BJ (cell line): ENCODE results near the gene UNC13D. TPM values are rescaled to one million over a fixed set of nuclear protein-coding genes. Genes with fewer than 3 reads are reported as not detected.

Source experiments
- CTCF ChIA-PET: fragments of 350-600 bp; formaldehyde crosslinking; extraction: SDS; loops from one replicate; lab custom pipeline; 2021; ENCODE audit warnings: antibody characterized with exemption, inconsistent platforms; lab: Yijun Ruan, JAX
- POLR2A ChIA-PET: fragments of 300-600 bp; sonication (Branson Sonifier 250); formaldehyde crosslinking; extraction: SDS; loops from one replicate; lab custom pipeline; 2021; ENCODE audit warnings: antibody characterized with exemption; lab: Charles Lee
- DNase-seq: peaks from one replicate; pipeline ENCODE4 v3.0.0-alpha.2; 2011; ENCODE audit warnings: low read depth
- H3K27me3 ChIP-seq: 2 replicates; pipeline ENCODE4 v1.6.0; 2011; ENCODE audit warnings: low read length; ENCODE audit not compliant: control insufficient read depth, insufficient read depth
- H3K36me3 ChIP-seq: 2 replicates; pipeline ENCODE4 v1.5.1; 2011; ENCODE audit warnings: low read length; ENCODE audit not compliant: control insufficient read depth, insufficient read depth
- H3K4me3 ChIP-seq: 2 replicates; pipeline ENCODE4 v1.5.1; 2011; ENCODE audit warnings: low read depth, mild to moderate bottlenecking, control low read depth, low read length
- CTCF ChIP-seq: IDR thresholded peaks from 2 replicates; pipeline ENCODE4 v1.5.1; 2011; ENCODE audit warnings: low read depth, mild to moderate bottlenecking, control low read depth, inconsistent platforms, low read length, moderate library complexity; ENCODE audit not compliant: insufficient read depth
- polyA plus RNA-seq: library from polyadenylated mRNA; depleted of rRNA; stranded (reverse); fragments of >200 nt; gene quantifications from 2 replicates; pipeline ENCODE4 v1.2.3, GENCODE V29; 2011

The UNC13D gene
- polyA plus RNA-seq, 1 experiment = 0.40 TPM

DNA sequence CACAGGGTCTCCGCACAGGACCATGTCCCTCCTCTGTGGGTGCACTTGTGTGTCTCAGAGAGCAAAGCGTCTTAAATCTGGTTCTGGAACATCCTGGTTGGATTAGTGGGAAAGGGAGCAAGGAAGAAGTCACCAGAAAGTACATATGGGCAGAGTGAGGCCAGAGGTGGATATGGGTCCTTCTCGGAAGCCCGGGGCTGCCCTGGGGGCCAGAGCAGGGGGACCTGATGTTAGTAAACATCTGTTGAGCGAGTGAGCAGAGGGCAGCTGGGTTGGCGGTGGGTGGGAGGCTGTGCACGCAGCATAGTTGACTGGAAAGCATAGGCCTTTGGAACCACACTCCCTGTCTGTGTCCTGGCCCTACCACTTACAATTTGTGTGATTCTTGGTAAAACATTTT, 22.7 kb downstream of the UNC13D start:
- Histone ChIP-seq H3K4me3 (no peak overlapping the region), H3K27me3 (no peaks in the 10 kb centered on the region), H3K36me3 (peaks cover 53% of the 10 kb centered on the region)
- POLR2A ChIA-PET = no interaction called here
- CTCF ChIA-PET = interaction anchor here (0.6 to 2.0 kb wide), 4 partner anchors 9 to 73 kb away, joined by 3 to 12 read pairs (median 4); no protein-coding TSS in a partner anchor
- no peak for TF ChIP-seq CTCF
- no peak for DNase-seq

- DNase-seq = no peak
- Histone ChIP-seq H3K4me3 (no peak overlapping the region), H3K27me3 (no peaks in the 10 kb centered on the region), H3K36me3 (peaks cover 54% of the 10 kb centered on the region)
- CTCF ChIA-PET = interaction anchor here (1.7 to 7.7 kb wide), 4 partner anchors 8 to 74 kb away, joined by 3 to 56 read pairs (median 8); no protein-coding TSS in a partner anchor
- TF ChIP-seq CTCF = no peak
- POLR2A ChIA-PET = no interaction called here
Measured at GRCh38 chr17:75820094-75821080, 23.8 kb downstream of the UNC13D start.

DNA sequence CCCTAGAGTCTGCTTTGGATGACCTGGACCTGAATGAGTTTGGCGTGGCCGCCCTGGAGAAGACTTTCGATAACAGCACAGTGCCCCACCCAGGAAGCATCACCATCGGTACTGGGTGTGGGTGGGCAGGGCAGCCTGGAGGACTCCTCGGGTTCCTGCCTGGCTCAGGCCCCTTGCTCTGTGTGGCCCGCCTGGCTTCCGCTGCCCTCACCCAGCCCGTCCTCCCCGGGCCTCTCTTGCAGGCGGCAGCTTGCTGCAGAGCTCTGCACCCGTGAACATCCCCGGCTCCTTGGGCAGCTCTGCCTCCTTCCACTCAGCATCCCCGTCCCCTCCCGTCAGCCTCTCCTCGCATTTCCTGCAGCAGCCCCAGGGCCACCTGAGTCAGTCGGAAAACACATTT, 24.5 kb downstream of the UNC13D start:
- H3K4me3 ChIP-seq = no peak overlapping the region
- peaks cover 55% of the 10 kb centered on the region for H3K36me3 ChIP-seq
- TF ChIP-seq CTCF = no peak
- ChIA-PET CTCF (interaction anchor here (1.7 to 7.7 kb wide), 2 partner anchors 9 to 10 kb away, joined by 4 to 56 read pairs; no protein-coding TSS in a partner anchor), POLR2A (no interaction called here)
- no peaks in the 10 kb centered on the region for H3K27me3 ChIP-seq
- no peak for DNase-seq

- Histone ChIP-seq H3K4me3 (no peak overlapping the region), H3K27me3 (no peaks in the 10 kb centered on the region), H3K36me3 (peaks cover 54% of the 10 kb centered on the region)
- no peak for DNase-seq
- no peak for TF ChIP-seq CTCF
- POLR2A ChIA-PET = no interaction called here
- CTCF ChIA-PET = interaction anchor here (0.9 to 7.7 kb wide), 4 partner anchors 9 to 65 kb away, joined by 3 to 56 read pairs (median 4); no protein-coding TSS in a partner anchor
Measured at GRCh38 chr17:75819116-75819515, 25.1 kb downstream of the UNC13D start.

GRCh38 chr17:75818326-75818885, 25.8 kb downstream of the UNC13D start:
- no peak for DNase-seq
- H3K36me3 ChIP-seq = peaks cover 48% of the 10 kb centered on the region
- ChIA-PET POLR2A (no interaction called here), CTCF (interaction anchor here (0.9 to 7.7 kb wide), 6 partner anchors 9 to 64 kb away, joined by 3 to 56 read pairs (median 3); no protein-coding TSS in a partner anchor)
- H3K27me3 ChIP-seq = no peaks in the 10 kb centered on the region
- H3K4me3 ChIP-seq = no peak overlapping the region
- TF ChIP-seq CTCF = no peak
